Small intestine (tissue), 7 donors: Measurements from ENCODE around the gene CACNA1S. TPM values are rescaled to one million over a fixed set of nuclear protein-coding genes. Genes with fewer than 3 reads are reported as not detected.

Experiments
- DNase-seq, 2 donors: peaks; one replicate each; pipeline versions ENCODE4 v3.0.0 to v3.0.0-alpha.2; 2013
- FAIRE-seq: peaks from 2 replicates; lab custom pipeline; 2012; peaks lifted over from hg19 to GRCh38; lab: Jason Lieb, UNC
- H3K27ac ChIP-seq, 3 donors: one replicate each; pipeline ENCODE4 v1.5.1; 2013; ENCODE audit warnings: low read length in 2 of 3, mild to moderate bottlenecking in 2 of 3, control low read depth in 1 of 3, inconsistent platforms in 1 of 3, low read depth in 1 of 3, moderate library complexity in 1 of 3
- H3K27me3 ChIP-seq, 3 donors: one replicate each; pipeline ENCODE4 v1.6.1; 2013; ENCODE audit warnings: low read length in 3 of 3, inconsistent platforms in 1 of 3; ENCODE audit not compliant: control insufficient read depth in 3 of 3, insufficient read depth in 3 of 3
- H3K36me3 ChIP-seq, 3 donors: one replicate each; pipeline ENCODE4 v1.6.1; 2013; ENCODE audit warnings: low read length in 3 of 3, inconsistent platforms in 1 of 3, low read depth in 1 of 3, mild to moderate bottlenecking in 1 of 3, moderate library complexity in 1 of 3; ENCODE audit not compliant: control insufficient read depth in 3 of 3, insufficient read depth in 2 of 3
- H3K4me1 ChIP-seq, 3 donors: one replicate each; pipeline ENCODE4 v1.6.1; 2013; ENCODE audit warnings: low read length in 2 of 3, inconsistent platforms in 1 of 3, low read depth in 1 of 3, mild to moderate bottlenecking in 1 of 3, moderate library complexity in 1 of 3; ENCODE audit not compliant: control insufficient read depth in 3 of 3, insufficient read depth in 2 of 3
- H3K4me3 ChIP-seq, 3 donors: one replicate each; pipeline ENCODE4 v1.5.1; 2013; ENCODE audit warnings: low read length in 3 of 3, control low read depth in 1 of 3, inconsistent platforms in 1 of 3, low read depth in 1 of 3, mild to moderate bottlenecking in 1 of 3, moderate library complexity in 1 of 3
- H3K9me3 ChIP-seq, 2 donors: one replicate each; pipeline ENCODE4 v1.6.1; 2013; ENCODE audit warnings: low read depth in 1 of 2, low read length in 1 of 2; ENCODE audit not compliant: control insufficient read depth in 2 of 2, insufficient read depth in 1 of 2
- WGBS, 3 donors: extraction: QIAGEN DNeasy Blood & Tissue Kit; methylation state at CpG; one replicate each; pipeline ENCODE4 v1.1.7; 2013; 5-methylcytosine and 5-hydroxymethylcytosine counted together
- polyA plus RNA-seq, 4 donors: library from polyadenylated mRNA; stranded (reverse) in 3 of 4; unstranded in 1 of 4; fragments of 200-250 nt in 3 of 4; fragments of 120-200 nt in 1 of 4; gene quantifications; one replicate each; pipeline versions ENCODE4 v1.2.1 to v1.2.3, GENCODE V29; 2013
- donor health status: healthy with polysubstance abuse.
- donor health status: control.
- donor health status: control.
- donor health status: Bipolar disorder and iron deficiency.
- donor health status: healthy.

Gene CACNA1S
- polyA plus RNA-seq, 4 donors = 0.01 to 0.24 TPM; not detected in 2

DNA sequence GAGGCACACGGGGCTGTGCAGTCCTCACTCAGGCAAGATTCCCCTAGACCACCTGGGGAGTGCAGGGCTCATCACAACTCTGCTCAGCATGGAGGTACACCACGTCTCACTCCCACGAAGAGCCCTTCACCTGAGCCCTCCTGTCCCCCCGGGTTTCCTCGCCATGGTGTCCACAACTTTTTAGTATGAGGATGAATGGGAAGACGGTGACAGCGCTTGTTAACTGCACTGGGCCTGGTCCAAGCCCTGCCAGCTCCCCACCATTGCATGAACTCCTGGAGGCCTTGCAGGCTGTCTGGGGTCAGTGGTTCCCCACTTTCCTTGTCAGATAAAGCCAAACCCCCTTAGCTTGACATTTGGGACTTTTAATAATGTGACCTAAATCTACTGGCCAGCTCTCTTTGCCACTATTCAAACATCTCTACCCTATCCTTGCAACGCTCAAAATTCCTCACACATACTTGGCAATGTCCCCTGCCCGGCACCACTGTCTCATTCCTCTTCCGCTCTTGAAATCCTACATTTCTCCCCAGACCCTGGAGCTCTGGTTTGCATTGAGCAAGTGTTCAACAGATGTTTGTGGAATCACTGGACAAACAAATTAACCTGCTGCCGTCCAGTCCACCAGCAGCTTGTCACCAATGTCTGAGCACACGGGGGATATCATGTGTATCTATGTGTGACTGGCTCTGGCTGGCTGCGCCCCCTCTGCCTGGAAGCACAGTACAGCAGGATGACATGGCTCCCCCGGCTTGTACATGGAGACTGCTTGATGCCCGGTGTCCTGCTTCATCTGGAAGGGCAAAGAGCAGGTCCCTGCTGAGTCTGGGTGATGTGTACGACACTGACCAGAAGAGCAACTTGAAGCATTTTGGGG lies 30.9 kb upstream of the CACNA1S start:
- FAIRE-seq (no peak), DNase-seq (no peak)
- Histone ChIP-seq H3K4me1 (no peaks in the 10 kb centered on the region), H3K9me3 (no peaks in the 10 kb centered on the region), H3K27me3 (no peaks in the 10 kb centered on the region), H3K4me3 (no peak overlapping the region), H3K27ac (no peak overlapping the region), H3K36me3 (peaks cover 0 to 94% (median 3%) of the 10 kb centered on the region in 3 donors)
- WGBS, 3 donors = 87 to 95% (median 94%) methylated on average over 16 of the region's 16 CpGs

DNA sequence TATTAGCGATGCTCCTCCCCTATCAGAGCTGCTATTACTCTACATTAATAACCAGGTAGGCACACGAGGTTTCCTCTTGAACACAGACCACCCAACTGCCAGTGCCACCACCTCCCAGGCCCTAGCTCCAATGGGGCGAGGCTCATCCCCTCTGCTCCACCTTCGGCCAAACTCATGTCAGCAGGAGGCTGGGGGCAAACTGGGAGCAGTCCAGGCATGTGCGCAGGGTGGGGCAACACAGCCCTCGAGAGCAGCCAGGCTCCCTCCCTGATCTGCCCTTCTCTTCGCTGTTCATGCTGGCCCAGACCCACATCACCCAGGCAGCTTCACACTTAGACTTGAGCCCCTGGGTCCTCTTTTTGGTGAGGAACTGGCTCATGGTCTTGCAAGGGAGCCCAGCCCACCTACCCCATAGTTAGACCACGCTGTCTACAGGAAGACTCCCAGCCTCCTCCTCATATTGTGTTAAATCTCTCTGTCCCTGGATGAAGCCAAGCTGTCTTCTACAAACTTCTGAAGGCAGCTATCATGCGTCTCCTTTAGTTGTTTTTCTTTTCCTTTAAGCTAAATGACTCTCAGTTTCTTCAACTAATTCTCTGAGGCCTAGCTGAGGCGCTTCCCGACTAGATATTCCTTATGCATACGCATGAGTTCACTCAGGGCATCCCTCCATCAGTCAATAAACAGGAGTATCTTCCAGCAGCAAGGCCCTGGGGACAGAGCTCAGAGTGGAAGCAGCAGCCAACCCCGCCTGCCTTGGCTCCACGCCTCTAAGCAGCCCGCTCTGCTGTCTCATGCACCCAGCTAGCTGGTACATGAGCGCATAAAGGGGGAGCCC lies 30.0 kb upstream of the CACNA1S start:
- H3K27me3 ChIP-seq = no peaks in the 10 kb centered on the region
- H3K4me3 ChIP-seq = no peak overlapping the region
- no peak for FAIRE-seq
- DNase-seq = no peak
- no peaks in the 10 kb centered on the region for H3K9me3 ChIP-seq
- peaks cover 0 to 93% (median 3%) of the 10 kb centered on the region in 3 donors for H3K36me3 ChIP-seq
- H3K27ac ChIP-seq = no peak overlapping the region
- no peaks in the 10 kb centered on the region for H3K4me1 ChIP-seq
- WGBS, 3 donors = 85 to 90% (median 89%) methylated on average over 16 of the region's 16 CpGs

DNA sequence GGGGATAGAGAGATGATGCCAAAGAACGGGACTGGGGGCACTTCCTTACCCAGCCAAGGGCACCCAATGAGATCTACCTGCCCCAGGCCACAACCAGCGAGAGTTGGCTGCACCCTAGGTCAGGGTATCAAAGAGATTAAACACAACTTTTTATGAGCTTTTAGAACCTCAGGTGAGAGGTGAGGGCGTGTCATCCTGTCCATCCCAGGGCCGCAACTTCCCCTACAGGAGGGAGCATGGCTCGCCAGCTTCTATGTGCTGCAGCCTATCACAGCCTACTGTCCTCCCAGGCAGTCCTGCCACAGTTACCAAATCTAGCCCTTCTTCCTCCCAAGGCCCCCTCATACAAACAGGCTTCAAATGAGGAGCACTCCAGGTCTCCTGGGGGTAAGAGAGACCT lies 29.2 kb upstream of the CACNA1S start:
- Histone ChIP-seq H3K4me1 (no peaks in the 10 kb centered on the region), H3K36me3 (peaks cover 0 to 92% (median 3%) of the 10 kb centered on the region in 3 donors), H3K27ac (no peak overlapping the region), H3K27me3 (no peaks in the 10 kb centered on the region), H3K9me3 (no peaks in the 10 kb centered on the region), H3K4me3 (no peak overlapping the region)
- DNase-seq (no peak), FAIRE-seq (no peak)
- 83 to 95% (median 91%) methylated on average over 5 of the region's 5 CpGs for WGBS, 3 donors

DNA sequence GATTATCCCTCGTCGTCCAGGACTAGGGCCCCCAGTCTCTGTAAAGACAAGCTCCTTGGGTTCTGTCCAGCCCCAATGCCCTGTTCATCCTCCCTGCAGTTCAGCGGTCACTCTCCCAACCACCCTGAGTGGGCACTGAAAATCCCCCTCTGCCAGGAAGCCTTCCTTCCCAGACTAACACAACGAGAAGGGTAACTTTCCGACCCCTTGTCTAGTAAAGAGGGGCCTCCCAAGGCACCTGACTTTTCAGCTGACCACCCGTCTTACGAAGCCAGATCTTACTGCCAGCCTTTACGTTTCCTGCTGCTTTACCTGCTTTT lies 28.7 kb upstream of the CACNA1S start:
- Histone ChIP-seq H3K27ac (no peak overlapping the region), H3K4me1 (no peaks in the 10 kb centered on the region), H3K27me3 (no peaks in the 10 kb centered on the region), H3K36me3 (peaks cover 0 to 92% (median 3%) of the 10 kb centered on the region in 3 donors), H3K9me3 (no peaks in the 10 kb centered on the region), H3K4me3 (no peak overlapping the region)
- no peak for FAIRE-seq
- WGBS, 3 donors = 93 to 94% (median 94%) methylated on average over 8 of the region's 8 CpGs
- DNase-seq = no peak

DNA sequence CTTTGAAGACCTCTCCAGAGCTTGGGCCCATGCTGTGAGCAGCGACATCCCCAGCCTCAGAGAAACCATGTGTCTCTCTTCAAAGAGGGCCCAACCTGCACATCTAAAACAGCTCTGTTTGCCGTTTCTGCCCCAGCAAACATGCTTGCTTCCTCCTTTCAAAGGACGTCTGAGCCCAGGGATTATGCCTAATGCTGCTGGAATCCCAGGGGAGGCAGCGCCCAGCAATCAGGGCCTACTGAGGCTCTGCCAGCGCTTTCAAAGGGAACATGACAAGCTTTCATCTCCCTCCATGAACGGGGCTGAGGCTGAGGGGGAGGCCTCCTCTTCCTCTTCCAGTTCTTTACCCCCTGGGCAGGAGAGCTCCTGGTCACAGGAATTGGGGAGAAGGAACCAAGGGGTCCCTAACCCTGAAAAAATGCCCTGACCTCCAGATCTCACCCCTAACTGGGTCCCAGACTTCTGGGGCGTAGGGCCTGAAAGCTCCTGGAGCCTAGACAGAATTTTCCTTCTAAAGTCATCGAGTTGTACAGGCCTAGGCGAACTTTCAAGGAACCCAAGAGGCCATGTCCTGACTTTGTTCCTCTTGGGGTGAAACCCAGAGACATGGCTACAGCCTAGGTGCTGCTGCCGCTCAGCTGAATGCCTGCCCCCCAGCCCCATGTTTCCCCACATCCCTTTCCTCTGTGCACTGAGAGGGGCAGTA lies 28.2 kb upstream of the CACNA1S start:
- peaks cover 0 to 92% (median 3%) of the 10 kb centered on the region in 3 donors for H3K36me3 ChIP-seq

DNA sequence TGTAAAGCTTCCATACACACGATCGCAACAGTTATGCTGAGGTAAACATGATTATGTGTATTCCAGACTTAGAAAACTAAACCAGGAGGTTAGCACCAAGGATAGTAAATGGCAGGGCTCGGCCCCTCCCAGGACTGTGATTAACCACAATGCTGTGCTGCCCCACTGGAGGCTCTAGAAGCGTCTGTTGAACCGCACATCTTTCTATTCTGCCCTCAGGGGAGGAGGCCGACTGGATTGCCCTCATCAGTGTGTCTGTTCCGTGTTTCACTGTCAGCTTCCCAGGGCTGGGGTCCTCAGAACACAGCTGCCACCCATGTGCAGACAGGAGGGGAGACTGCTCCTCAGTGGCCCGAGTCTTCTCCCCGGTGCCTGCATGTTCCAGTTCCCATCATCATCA lies 27.5 kb upstream of the CACNA1S start:
- H3K27ac ChIP-seq = no peak overlapping the region
- 90 to 97% (median 93%) methylated on average over 9 of the region's 9 CpGs for WGBS, 3 donors
- DNase-seq (no peak), FAIRE-seq (no peak)
- H3K36me3 ChIP-seq = peaks cover 0 to 92% (median 3%) of the 10 kb centered on the region in 3 donors
- H3K4me1 ChIP-seq = no peaks in the 10 kb centered on the region
- no peaks in the 10 kb centered on the region for H3K9me3 ChIP-seq
- no peak overlapping the region for H3K4me3 ChIP-seq
- no peaks in the 10 kb centered on the region for H3K27me3 ChIP-seq

More for the DNA sequence above, 28.2 kb upstream of the CACNA1S start:
- no peaks in the 10 kb centered on the region for H3K27me3 ChIP-seq
- H3K4me3 ChIP-seq = no peak overlapping the region
- no peak for DNase-seq
- FAIRE-seq = no peak
- WGBS, 3 donors = 78 to 86% (median 84%) methylated on average over 10 of the region's 10 CpGs
- no peaks in the 10 kb centered on the region for H3K9me3 ChIP-seq
- no peak overlapping the region for H3K27ac ChIP-seq
- no peaks in the 10 kb centered on the region for H3K4me1 ChIP-seq

DNA sequence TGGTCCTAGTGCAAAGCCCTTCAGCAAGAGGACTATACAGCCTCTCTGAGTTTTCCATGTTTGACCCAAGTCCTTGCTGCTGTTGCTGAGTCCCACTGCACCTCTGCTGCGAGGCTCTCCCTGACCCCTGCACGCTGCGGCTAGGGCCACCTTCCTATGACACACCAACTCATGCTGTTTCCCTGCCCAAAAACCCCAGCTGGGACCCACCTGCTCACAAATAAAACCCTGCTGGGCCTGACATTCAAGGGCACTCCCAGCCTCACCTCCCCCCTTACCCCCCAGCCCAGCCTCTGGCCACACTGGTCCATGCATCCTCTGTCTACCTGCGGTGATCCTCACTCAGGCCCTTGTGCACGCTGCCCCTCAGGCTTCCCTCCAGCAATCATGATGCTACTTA lies 27.1 kb upstream of the CACNA1S start:
- WGBS, 3 donors = 97 to 98% (median 98%) methylated on average over 5 of the region's 5 CpGs
- Histone ChIP-seq H3K4me1 (no peaks in the 10 kb centered on the region), H3K4me3 (no peak overlapping the region), H3K9me3 (no peaks in the 10 kb centered on the region), H3K36me3 (peaks cover 0 to 94% (median 3%) of the 10 kb centered on the region in 3 donors), H3K27me3 (no peaks in the 10 kb centered on the region), H3K27ac (no peak overlapping the region)
- DNase-seq (no peak), FAIRE-seq (no peak)

DNA sequence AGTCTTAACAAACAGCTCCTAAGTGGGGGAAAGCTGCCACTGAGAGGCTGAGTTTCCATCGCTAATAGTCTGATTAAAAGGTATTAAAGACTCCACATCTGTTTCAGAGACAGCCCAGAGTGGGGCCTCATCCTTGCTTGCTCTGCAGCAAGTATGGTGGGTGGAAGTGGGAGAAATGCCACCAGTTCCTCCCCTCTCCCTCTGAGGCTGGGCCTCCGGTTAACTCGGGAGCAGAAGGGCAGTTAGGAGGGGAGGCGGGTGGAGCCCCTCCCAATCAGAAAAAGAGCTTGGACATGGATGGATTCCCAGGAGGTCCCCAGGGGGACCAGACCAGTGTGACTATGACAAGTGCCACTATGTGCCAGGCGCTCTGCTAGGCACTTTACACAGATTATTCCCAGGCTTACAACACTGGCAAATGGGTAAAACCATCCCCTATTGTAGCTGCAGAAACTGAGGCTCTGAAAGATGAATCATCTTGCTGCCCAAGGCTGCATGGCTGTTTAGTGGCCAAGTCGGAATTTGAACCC lies 26.1 kb upstream of the CACNA1S start:
- H3K27ac ChIP-seq = no peak overlapping the region
- H3K27me3 ChIP-seq = no peaks in the 10 kb centered on the region
- WGBS, 3 donors = 78 to 89% (median 79%) methylated on average over 6 of the region's 6 CpGs
- no peaks in the 10 kb centered on the region for H3K4me1 ChIP-seq
- no peaks in the 10 kb centered on the region for H3K9me3 ChIP-seq
- no peak overlapping the region for H3K4me3 ChIP-seq
- DNase-seq = no peak
- H3K36me3 ChIP-seq = peaks cover 0 to 89% (median 2%) of the 10 kb centered on the region in 3 donors
- no peak for FAIRE-seq
